Activated naive CD4-positive, alpha-beta T cell treated with anti-CD3 and anti-CD28 coated beads, Interleukin-2, amount 50 U/mL, for 16 hours (primary cell): ENCODE measurements around the gene RBFOX2.
"Not testable (repeated sequence)": the region's sequence is repeated elsewhere in the genome, so short reads cannot be mapped to it uniquely, and the experiment has no call there.

Experiments used
- DNase-seq: peaks from one replicate; pipeline ENCODE4 v3.0.0-alpha.2; 2020

Gene RBFOX2

DNA sequence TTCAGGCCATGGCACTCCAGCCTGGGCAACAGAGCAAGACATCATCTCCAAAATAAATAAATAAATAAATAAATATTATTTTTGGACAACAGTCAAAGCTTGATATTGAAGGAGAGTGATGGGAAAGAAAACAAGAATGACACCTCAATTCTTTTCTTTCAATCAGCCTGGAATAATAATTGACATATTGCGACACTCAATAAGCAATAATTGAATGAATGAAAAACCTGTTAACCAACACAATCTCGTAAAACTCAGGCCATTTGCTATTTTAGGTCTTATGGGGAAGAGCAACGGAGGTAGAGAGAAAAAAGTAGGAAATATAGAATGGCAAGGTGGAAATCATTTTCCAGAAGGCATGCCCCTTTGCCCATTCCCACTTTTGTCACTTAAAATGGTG is 10.5 kb upstream of the RBFOX2 start:
- DNase-seq, result no peak

DNA sequence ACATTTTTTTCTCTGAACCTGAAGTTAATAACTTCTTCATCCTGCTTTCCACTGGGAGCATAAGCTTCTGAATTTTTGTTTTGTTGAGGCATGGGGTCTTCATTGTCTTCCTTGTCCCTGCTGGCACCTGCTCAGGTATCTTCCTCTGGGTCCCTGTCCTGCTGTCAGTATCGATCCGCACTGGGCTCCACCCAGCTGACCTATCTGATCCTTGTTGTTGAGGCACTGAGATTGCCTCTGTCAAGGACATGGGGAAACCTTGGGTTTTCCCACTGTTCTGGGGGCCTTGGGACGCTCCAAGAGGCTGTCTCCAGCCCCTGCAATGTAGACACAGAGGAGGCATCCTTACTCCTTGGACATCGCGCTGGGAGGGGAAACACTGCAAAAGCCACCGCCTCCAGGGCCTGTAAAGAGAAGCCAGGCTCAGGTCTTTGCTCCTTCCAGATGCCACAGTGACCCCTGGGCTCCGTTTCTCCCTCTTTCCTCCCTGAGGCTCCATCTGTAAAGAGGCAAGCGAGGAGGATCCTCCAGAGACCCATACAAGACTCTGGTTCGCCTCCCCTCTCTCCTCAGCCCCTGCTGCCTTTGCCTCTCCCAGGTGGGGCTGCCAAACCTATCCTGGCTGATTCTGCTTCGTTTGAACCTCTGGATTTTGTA is 8.6 kb upstream of the RBFOX2 start:
- DNase-seq, result no peak

DNA sequence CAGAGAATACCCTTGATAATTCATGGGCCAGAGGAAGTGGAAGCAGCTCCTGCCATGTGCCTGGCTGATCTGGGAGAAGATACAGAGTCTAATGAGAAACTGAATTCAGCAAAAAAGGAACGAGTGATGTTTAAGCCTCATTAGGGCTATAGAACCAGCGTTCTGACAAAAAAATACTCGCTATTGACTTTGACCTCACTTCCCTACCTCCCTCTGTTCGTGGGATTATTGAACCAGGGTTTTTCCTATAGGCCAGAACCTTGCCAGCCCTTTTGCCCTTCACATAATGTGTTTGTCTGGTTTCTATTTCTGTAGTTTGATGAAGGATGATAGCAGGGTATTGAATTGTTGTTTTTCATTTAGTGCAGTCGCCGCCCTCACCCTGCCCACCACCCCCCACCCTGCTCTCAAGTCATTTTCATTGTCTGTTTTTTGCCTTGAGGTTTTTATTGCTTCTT is 7.6 kb upstream of the RBFOX2 start:
- DNase-seq, result no peak

DNA sequence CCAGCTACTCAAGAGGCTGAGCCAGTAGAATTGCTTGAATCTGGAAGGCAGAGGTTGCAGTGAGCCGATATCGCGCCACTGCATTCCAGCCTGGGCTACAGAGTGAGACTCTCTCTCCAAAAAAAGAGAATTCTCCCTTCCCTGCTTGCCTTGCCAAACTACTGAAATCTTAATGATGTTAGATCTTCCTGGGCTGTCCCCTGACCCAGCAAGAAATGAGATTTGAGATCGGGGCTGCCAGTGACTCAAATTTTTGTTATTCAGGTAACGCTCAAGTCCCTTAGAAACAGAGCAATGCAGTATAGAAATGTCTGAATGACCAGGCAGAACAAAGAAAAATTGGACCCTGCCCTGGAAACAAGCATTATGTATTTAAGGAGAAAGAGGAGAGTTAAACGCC is 4.0 kb upstream of the RBFOX2 start:
- no peak for DNase-seq

DNA sequence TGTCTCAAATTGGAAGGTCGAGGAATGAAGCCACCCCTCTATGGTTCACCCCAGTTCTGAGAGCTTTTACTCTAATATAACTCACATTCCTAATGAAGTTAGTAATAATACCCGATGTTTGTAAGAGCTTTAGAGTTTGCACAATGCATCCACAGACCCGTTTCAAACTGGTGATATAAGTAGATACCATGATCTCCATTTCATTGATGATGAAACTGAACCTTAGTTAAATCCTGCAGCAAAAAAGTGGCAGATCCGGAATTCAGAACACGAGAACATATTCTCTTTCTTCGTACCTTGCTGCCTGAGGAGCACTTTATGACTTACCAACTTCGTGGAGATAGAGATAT is 757 bp upstream of the RBFOX2 start:
- DNase-seq, result no peak

DNA sequence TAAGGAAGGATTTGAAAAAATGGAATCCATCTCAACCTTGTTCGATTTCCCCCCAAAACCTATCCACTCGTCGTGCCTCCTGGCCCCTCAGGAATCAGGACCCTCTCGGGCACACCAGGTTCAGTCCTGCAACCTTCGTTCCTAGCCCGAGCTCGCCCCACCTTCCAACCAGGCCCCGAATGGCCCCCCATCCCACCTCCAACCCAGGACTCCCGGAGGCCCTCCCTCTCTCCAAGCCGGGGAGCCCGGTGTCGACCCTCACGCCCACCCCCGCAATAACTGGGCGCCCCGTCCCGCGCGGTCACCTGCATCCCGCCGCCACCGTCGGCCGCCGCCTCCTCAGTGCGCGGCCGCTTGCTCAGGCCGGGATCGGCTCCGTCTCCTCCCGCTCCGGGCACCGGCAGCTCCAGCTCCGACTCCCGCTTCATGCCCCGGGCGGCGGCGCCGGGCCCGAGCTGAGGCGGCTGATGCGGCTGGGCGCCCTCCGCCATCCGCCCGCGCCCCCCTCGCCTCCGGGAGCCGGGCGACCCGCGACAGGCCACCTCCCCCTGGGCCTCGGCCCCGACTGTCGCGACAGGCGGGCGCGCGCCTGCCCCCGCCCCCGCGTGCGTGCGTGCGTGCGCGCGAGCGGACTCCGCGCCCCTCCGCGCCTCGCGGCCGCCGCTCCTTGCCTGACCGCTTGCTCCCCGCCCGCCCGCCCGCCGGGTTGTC is 534 bp downstream of the RBFOX2 start:
- DNase-seq, result no peak

DNA sequence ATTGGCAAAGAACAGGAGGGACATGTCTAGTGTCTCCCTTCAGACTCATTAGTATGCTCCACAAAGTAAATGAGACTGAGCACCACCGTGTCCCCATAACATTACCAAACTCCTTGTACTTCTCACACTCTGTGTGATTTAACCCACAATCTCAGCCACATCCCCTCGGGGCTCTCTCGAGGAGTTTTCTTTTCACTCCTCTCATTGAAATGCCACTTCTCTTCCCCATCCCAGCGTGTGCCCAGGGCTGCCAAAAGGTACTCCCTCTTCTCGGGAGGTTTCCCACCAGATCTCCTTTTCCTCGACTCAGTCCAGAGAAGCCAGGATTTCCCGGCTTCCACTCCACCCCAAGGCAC is 1.1 kb downstream of the RBFOX2 start:
- DNase-seq, result peak; percentile 12

DNA sequence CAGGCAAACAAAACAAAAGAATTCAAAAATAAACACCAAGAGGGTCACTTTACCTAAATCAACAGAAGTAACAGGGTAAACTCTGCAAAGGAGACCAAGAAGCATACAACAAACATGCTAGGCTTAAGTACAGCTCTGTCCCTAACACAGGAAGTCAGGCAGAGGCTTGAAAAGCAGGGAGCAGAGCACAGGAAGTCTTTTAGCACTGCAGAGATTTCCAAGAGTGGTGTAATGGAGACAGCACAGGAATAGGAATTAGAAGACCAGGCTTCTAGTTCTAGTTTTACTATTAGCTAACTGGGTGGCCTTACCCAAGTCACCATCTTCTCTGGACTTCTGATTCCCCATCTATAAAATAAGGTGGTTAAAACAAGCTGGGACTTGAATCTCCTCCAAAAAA is 1.9 kb downstream of the RBFOX2 start:
- no peak for DNase-seq

DNA sequence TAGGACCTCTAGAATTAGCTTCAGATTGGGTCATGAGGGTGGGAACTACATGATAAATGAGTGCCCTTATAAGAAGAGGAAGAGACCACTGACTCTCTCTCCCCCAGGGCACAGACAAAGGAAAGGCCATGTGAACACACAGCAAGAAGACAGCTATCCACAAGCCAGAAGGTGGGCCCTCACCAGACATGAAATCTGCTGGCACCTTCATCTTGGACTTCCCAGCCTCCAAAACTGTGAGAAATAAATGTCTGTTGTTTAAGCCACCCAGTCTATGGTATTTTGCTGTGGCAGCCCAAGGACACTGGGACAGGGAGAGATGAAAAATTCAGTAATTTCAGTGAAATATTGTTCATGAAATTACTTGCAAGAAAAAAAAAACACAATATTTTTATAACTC is 5.9 kb downstream of the RBFOX2 start:
- DNase-seq, result no peak

DNA sequence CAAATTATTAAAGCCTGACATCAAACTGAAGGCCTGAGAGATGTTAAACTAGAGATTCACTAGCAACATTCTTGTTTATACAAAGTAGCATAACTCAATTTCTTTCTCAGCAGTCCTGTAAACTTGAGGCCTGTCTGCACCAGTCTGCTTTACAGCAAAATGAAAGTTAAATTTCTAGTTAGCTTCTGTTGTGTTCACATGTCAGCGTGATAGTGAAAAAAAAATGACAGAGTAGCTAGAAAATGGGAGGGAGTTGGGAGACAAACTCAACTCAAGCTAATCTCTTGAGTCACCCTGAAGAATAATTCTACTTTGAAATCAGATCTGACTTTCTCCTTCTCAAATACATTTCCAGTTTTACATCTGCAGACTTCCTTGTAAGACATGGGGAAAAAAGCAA is 6.5 kb downstream of the RBFOX2 start:
- no peak for DNase-seq

DNA sequence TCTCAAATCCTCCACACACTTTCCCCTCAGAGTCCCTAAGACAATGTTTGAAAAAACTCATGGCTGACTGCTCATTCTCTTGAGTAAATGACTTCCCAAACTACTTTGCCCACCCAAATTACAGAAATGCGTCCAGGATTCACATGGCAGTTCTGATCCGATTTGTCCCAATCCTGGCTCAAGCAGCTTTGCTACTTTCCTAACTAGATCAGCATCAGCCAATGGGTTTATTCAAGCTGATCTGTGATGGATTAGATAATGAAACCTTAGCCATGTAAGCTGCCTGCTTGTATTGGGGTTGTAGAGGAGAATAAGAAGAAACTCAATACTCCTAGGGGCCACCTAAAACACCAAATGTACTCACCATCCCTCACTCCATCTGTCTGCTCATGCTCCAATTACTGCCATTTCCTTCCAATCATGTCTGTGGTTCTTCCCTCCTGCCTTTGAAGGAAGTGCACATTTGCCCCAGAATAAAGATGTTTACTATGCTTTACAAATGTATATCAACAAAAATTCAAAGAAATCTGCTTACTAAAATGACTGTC is 6.9 kb downstream of the RBFOX2 start:
- DNase-seq, result no peak

DNA sequence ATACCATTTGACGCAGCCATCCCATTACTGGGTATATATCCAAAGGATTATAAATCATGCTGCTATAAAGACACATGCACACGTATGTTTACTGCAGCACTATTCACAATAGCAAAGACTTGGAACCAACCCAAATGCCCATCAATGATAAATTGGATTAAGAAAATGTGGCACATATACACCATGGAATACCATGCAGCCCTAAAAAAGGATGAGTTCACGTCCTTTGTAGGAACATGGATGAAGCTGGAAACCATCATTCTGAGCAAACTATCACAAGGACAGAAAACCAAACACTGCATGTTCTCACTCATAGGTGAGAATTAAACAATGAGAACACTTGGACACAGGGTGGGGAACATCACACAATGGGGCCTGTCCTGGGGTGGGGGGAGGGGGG is 7.8 kb downstream of the RBFOX2 start:
- DNase-seq, result not testable (repeated sequence)

DNA sequence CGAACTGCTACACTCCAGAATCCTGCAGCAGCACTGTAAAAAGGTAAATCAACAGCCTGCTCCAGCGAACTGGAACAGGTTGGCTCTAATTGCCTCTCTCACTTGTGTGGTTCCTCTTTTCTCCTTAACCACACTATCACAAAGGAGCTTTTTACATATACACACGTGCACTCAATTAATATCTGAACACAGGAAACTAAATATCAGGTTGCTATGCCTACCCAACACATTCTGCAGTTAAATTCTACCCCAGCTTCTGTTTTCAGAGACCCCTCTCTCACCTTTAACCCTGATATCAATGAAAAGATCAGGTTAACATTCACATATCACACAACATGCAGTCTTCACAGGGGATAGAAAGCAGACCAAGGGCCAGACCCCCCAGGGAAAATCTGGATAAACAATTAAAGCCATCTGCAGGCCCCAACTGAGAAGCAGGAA is 11.0 kb downstream of the RBFOX2 start:
- DNase-seq, result no peak

DNA sequence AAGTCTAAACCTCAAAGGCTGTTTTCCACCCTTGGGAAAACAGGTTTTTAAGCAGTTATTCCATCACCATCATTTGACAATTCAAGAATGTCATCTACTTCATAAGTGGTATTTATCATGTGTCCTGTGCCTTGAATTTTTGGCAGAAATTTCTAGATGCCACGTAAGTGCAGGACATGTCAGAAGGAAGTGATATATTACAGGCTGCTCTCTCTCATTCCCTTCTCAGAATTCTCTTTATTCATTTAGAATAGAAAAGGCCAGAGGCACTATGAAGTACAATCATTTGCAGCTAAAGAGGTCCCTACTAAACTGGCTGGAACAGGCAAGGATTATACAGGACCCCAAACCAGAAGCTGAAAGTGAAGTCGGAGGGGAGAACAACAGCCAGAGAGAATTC is 11.9 kb downstream of the RBFOX2 start:
- DNase-seq, result no peak

DNA sequence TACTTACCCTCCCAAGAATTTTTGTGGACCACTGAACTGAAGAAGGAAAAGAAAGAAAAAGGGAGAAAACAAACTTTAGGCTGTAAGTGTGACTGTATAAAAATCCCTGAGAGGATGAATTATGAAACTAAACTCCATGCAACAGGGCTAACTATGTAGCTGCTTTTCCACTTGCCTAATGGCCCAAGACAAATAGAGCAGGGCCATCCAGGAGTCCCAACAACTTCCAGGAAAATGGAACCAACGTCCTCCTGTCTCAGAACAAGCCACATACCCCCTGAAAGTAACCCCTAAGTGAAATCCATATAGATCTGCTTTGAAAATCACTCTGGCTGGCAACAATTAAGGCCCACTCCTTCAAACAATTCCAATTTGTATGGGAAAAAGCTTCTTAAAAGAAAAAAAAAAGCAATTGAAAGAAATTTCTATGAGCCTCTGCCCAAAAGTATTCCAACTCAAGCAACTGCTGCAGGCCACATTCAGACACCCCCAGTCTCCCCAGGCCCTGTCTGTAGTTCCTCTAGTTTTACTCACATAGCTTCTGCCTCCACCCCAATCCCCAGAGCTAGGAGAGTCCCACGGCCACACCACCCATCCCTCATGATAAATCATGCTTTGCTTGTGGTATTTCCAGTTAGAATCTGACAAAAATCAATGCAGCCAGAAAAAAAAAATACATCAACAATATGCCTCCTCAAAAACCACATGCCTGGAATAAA is 12.7 kb downstream of the RBFOX2 start:
- no peak for DNase-seq

DNA sequence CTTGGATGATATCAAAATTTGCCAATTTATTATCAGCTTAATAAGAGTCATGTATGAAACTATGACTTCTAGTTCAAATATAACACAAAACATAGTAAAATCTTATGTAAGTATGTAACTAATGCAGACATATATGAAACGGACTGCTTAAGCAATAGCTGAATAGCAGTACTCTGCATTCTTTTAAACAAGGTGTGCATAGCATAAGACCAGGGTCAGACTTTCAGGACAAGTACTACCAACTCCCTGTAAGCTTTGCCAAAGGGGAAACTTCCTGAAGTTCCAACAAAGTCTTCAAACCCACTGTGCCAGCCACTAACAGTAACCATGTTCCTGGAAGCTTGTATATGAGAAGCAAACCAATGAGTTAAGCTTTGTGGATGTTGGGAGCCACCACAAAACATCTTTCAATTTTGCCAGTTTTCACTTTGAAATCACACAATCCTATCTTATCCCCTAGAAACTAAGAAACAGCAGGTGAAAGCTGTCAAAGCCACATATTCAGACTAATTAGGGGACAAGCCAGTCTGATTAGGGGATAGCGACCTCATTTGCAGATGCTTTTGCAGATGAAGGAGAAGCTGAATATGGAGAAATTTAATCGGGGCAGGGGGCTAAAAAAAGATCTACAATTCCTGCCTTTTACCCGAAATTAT is 13.3 kb downstream of the RBFOX2 start:
- no peak for DNase-seq

DNA sequence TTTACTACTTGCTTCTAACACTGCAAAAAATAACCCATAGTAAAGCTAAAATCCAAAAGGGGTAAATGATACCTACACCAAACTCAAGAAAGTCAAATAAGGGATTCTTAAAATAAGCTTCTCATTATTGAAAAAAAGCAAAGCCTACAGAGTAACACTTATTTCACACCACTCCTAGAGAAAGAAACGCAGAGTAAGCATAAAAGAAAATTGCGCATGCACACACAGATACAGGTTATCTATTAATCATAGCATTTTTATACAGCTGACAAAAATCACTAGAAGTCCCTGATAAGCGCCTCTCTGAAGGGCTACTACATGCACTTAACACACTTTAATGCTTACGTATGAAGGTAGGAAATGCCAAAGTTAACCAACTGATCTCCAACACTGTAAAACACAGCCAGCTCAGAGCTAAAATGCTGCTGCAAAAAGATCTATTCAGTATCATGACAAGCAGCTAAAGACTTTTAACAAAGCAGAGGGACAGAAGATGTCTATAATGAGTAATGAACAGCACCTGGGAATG is 14.0 kb downstream of the RBFOX2 start:
- DNase-seq, result no peak

DNA sequence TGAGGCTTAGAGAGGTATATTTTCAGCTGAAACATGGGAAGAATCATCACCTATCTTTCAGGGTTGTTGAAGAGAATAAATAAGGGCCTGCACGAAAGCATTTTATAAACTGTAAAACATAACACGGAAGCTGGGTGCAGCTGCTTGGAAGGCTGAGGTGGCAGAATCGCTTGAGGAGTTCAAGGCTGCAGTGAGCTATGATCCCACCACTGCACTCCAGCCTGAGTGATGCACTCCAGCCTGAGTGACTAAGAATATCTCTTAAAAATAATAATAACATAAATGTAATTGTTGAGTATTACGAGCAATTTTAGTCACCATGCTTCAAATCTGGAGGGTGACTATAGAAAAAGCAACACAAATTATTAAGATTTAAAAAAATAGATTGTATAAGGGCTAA is 16.3 kb downstream of the RBFOX2 start:
- no peak for DNase-seq

DNA sequence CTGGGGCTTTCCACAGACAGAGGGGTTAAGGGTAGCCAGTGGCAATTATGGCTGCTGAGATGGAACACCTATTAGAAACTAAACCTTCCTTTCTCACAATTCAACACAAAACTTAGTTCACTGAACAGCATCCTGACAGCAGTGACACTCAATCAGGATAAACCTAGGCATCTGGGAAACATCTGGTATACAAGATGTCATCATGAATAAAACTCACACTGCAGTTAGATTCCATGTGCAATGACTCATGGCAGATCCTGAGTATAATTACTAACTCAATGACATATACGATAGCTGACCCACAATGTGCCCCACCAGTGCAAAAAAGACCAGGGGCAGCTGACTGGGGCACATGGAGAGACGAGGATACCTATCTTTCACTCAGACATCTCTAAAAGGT is 17.7 kb downstream of the RBFOX2 start:
- no peak for DNase-seq

DNA sequence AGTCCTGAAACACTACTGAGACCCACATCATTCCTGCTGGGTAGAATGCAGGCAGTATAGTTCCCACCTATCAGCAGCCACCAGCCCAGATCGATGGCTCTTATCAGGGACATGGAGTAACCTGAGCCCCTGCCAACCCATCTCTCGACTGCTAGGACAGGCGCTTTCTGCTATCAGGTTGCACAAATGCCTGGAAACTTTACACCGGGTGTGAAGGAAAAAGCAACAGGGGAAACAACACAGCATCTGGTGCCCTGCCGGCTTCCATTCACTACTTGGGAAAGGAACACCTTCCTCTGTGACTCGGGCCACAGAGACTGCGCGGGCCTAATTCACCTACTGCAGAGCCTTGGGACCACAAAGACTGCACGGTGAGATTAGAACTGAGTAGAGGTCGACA is 18.5 kb downstream of the RBFOX2 start:
- no peak for DNase-seq

DNA sequence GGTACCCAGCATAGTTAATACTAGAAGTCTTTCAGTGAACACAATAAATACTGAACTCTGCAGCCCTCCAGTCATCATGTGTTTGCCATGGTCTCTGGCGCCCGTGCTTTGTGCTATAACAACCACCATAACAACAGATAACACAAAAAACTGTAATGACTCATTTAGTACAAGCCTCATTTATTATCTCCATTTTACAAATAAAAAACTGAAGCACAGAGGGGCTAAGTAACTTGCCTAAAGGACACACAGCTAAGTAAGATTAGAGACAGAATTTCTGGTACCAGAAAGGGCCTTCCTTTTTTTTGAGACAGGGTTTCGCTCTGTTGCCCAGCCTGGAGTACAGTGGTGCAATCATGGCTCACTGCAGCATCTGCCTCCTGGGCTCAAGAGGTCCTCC is 19.5 kb downstream of the RBFOX2 start:
- no peak for DNase-seq

DNA sequence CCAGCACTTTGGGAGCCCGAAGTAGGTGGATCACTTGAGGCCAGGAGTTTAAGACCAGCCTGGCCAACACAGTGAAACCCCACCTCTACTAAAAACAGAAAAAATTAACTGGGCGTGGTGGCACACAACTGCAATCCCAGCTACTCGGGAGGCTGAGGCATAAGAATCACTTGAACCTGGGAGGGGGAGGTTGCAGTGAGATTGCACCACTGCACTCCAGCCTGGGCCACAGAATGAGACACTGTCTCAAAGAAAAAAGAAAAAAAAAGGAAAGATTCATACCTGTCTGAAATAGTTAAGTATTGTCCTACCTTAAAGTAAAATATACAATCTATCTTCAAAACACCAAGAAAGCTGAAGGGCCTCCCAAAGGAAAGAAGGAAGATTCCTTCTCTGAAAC is 20.1 kb downstream of the RBFOX2 start:
- DNase-seq, result no peak

DNA sequence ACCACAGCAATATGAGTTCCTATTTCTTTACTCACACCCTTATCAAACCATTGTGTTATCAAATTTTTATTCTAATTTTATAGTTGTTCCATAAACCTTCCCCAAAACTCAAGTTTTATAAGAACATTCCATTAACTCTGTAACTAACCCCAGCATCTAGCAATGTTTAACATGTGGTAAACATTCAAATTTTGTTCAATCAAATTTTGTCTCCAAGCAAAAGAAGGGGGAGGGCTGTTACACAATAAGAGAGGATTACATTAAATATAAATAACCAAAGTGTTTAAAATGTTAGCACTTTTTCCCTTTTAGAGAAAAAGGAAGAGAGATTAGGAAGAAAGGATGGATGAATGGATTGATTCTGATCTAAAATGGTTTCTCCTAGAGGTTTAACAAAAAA is 20.5 kb downstream of the RBFOX2 start:
- DNase-seq, result no peak
